ENCODE results near the gene CYB561D2.

GRCh38 chr3:50319181-50319893 is 31.3 kb upstream of the CYB561D2 start:
- TF ChIP-seq EZH2 (IDR thresholded peaks at IDR 0.05; ENCODE audit: low read length): no peak
- no peak for TF ChIP-seq CTCF (optimal IDR thresholded peaks at IDR 0.05 in 1 of 3, IDR thresholded peaks at IDR 0.05 in 1 of 3, conservative IDR thresholded peaks at IDR 0.05 in 1 of 3; ENCODE audit: extremely low read depth in 1 of 3, insufficient read depth in 2 of 3, low read length in 3 of 3)
